AG04450 (cell line): Measurements from ENCODE around the gene PPP5C. TPM values are rescaled to one million over a fixed set of nuclear protein-coding genes. Genes with fewer than 3 reads are reported as not detected.
"Not testable (repeated sequence)": the region's sequence is repeated elsewhere in the genome, so short reads cannot be mapped to it uniquely, and the experiment has no call there.

ENCODE experiments used
- CTCF ChIA-PET: fragments of 300-600, 350-600 bp; formaldehyde crosslinking; extraction: SDS; loops from one replicate; lab custom pipeline; 2022; ENCODE audit warnings: antibody characterized with exemption, inconsistent platforms; lab: Charles Lee
- POLR2A ChIA-PET: fragments of 350-600 bp; formaldehyde crosslinking; extraction: SDS; loops from one replicate; lab custom pipeline; 2021; ENCODE audit warnings: antibody characterized with exemption, inconsistent platforms; lab: Yijun Ruan, JAX
- DNase-seq: peaks from one replicate; pipeline ENCODE4 v3.0.0-alpha.2; 2011; ENCODE audit warnings: low read depth, low spot score
- H3K27ac ChIP-seq: one replicate; pipeline ENCODE4 v1.5.1; 2012; ENCODE audit warnings: low read depth, low read length, control low read depth
- H3K27me3 ChIP-seq: one replicate; pipeline ENCODE4 v1.6.0; 2012; ENCODE audit warnings: low read length; ENCODE audit not compliant: control insufficient read depth, insufficient read depth
- H3K4me3 ChIP-seq: 2 replicates; pipeline ENCODE4 v1.5.1; 2011; ENCODE audit warnings: mild to moderate bottlenecking, low read depth, low read length, control low read depth
- H3K9me3 ChIP-seq: 2 replicates; pipeline ENCODE4 v1.5.1; 2012; ENCODE audit warnings: low read length; ENCODE audit not compliant: control insufficient read depth, insufficient read depth
- CTCF ChIP-seq: IDR thresholded peaks from 2 replicates; pipeline ENCODE4 v1.5.1; 2011; ENCODE audit warnings: low read depth, low read length, control low read depth, inconsistent platforms
- polyA plus RNA-seq: library from polyadenylated mRNA; depleted of rRNA; stranded (reverse); fragments of >200 nt; gene quantifications from 2 replicates; pipeline ENCODE4 v1.2.3, GENCODE V29; 2011

The PPP5C gene
- polyA plus RNA-seq, 1 experiment: 73.7 TPM

- ChIA-PET POLR2A (no interaction called here), CTCF (interaction anchor here (1.7 kb wide), 1 partner anchor 16 kb away, joined by 11 read pairs; no protein-coding TSS in a partner anchor)
- peaks cover 3% of the 10 kb centered on the region for H3K27me3 ChIP-seq
- H3K9me3 ChIP-seq: peaks cover 10% of the 10 kb centered on the region; the same call in 1 of the 2 replicates
- H3K27ac ChIP-seq: peak overlapping the region; percentile 2
- DNase-seq: no peak
- H3K4me3 ChIP-seq: peak overlapping the region; percentile 74
- TF ChIP-seq CTCF: no peak
These were observed 65.2 kb downstream of the PPP5C start for GRCh38 chr19:46411925-46412649.

- no peak for DNase-seq
- POLR2A ChIA-PET: interaction anchor here (0.6 to 1.3 kb wide), 7 partner anchors 8 to 188 kb away, joined by 3 to 10 read pairs (median 3); partner anchors contain the start of gene CALM3
- Histone ChIP-seq H3K4me3 (peak overlapping the region; percentile 74), H3K27me3 (peaks cover 3% of the 10 kb centered on the region), H3K9me3 (peaks cover 10% of the 10 kb centered on the region; the same call in 1 of the 2 replicates), H3K27ac (peak overlapping the region; percentile 65)
- CTCF ChIA-PET: interaction anchor here (1.0 to 1.7 kb wide), 4 partner anchors 8 to 104 kb away, joined by 3 to 11 read pairs (median 5); no protein-coding TSS in a partner anchor
- TF ChIP-seq CTCF: no peak
These were observed 65.9 kb downstream of the PPP5C start for GRCh38 chr19:46412650-46413261.

GRCh38 chr19:46413262-46414031 is 66.6 kb downstream of the PPP5C start, which contains the start of gene CCDC8:
TSS of gene CCDC8 (minus strand) at chr19:46413564. CDS start at chr19:46412810, 754 bp downstream.
- H3K27me3 ChIP-seq: peaks cover 3% of the 10 kb centered on the region
- peak within 1 kb of the TSS; percentile 74 for H3K4me3 ChIP-seq
- peak; percentile 87 for DNase-seq
- TF ChIP-seq CTCF: no peak
- ChIA-PET CTCF (interaction anchor here (1.0 to 1.7 kb wide), 5 partner anchors 8 to 104 kb away, joined by 3 to 11 read pairs (median 4); no protein-coding TSS in a partner anchor), POLR2A (interaction anchor here (0.5 to 1.3 kb wide), 10 partner anchors 8 to 187 kb away, joined by 3 to 10 read pairs (median 4); partner anchors contain the start of gene CALM3)
- peaks cover 10% of the 10 kb centered on the region; the same call in 1 of the 2 replicates for H3K9me3 ChIP-seq
- peak within 1 kb of the TSS; percentile 65 for H3K27ac ChIP-seq

- not testable (repeated sequence) for DNase-seq, H3K4me3 ChIP-seq, H3K27me3 ChIP-seq, H3K27ac ChIP-seq
- CTCF ChIA-PET: interaction anchor here (0.7 kb wide), 1 partner anchor 179 kb away, joined by 5 read pairs; no protein-coding TSS in a partner anchor
- POLR2A ChIA-PET: interaction anchor here (0.6 to 0.7 kb wide), 2 partner anchors 67 to 801 kb away, joined by 3 to 4 read pairs; no protein-coding TSS in a partner anchor
- peaks cover 10% of the 10 kb centered on the region; the same call in 1 of the 2 replicates for H3K9me3 ChIP-seq
These were observed 68.0 kb downstream of the PPP5C start for GRCh38 chr19:46414899-46415298.

GRCh38 chr19:46415804-46416709 is 69.2 kb downstream of the PPP5C start:
- peak overlapping the region; percentile 51 for H3K4me3 ChIP-seq
- peak overlapping the region; percentile 4 for H3K27ac ChIP-seq
- POLR2A ChIA-PET: interaction anchor here (0.5 to 0.6 kb wide), 3 partner anchors 26 to 810 kb away, joined by 3 to 5 read pairs (median 3); no protein-coding TSS in a partner anchor
- H3K9me3 ChIP-seq: peaks cover 10% of the 10 kb centered on the region; the same call in 1 of the 2 replicates
- not testable (repeated sequence) for H3K27me3 ChIP-seq
- CTCF ChIA-PET: interaction anchor here (0.6 to 1.3 kb wide), 3 partner anchors 11 to 135 kb away, joined by 3 to 7 read pairs (median 6); no protein-coding TSS in a partner anchor
- DNase-seq: peak; percentile 65
